Measurements from ENCODE around the gene HP1BP3. TPM values are rescaled to one million over a fixed set of nuclear protein-coding genes. Genes with fewer than 3 reads are reported as not detected.
A peak's percentile ranks its signal among the peaks of the same experiment; 100 is the strongest.

Gene HP1BP3
- total RNA-seq, 1 donor from 2014 or later = 267 TPM

- H3K4me1 ChIP-seq = peaks cover 21% of the 10 kb centered on the region
- no peaks in the 10 kb centered on the region for H3K36me3 ChIP-seq
- DNase-seq (ENCODE audit: extremely low spot score in 2 of 2) = no peak
- intact Hi-C loops (cut with DNase I) = no loop called here
- H3K4me3 ChIP-seq = no peak overlapping the region
- no peak for TF ChIP-seq CTCF (IDR thresholded peaks at IDR 0.05)
- no peak for TF ChIP-seq POLR2A (IDR thresholded peaks at IDR 0.05)
- H3K27ac ChIP-seq = no peak overlapping the region
- no peaks in the 10 kb centered on the region for H3K27me3 ChIP-seq
- no peaks in the 10 kb centered on the region for H3K9me3 ChIP-seq
Observed at GRCh38 chr1:20728371-20729154, 58.5 kb downstream of the HP1BP3 start.

GRCh38 chr1:20727746-20728316 is 59.3 kb downstream of the HP1BP3 start:
- DNase-seq (ENCODE audit: extremely low spot score in 2 of 2) = peak in 1 of 2 donors; percentile 62

GRCh38 chr1:20726932-20727745 is 60.0 kb downstream of the HP1BP3 start:
- TF ChIP-seq POLR2AphosphoS5 (IDR thresholded peaks at IDR 0.05; ENCODE audit: insufficient read depth in 1 of 2, low read depth in 1 of 2) (no peak), POLR2A (IDR thresholded peaks at IDR 0.05) (no peak), CTCF (IDR thresholded peaks at IDR 0.05) (no peak)
- peak in 1 of 2 donors; percentile 64 for DNase-seq (ENCODE audit: extremely low spot score in 2 of 2)
- Histone ChIP-seq H3K9me3 (no peaks in the 10 kb centered on the region), H3K27ac (no peak overlapping the region), H3K27me3 (no peaks in the 10 kb centered on the region), H3K36me3 (no peaks in the 10 kb centered on the region), H3K4me3 (no peak overlapping the region), H3K4me1 (peaks cover 7% of the 10 kb centered on the region)
- intact Hi-C loops (cut with DNase I) = no loop called here

More at GRCh38 chr1:20727746-20728316, 59.3 kb downstream of the HP1BP3 start:
- Histone ChIP-seq H3K27ac (no peak overlapping the region), H3K9me3 (no peaks in the 10 kb centered on the region), H3K27me3 (no peaks in the 10 kb centered on the region), H3K36me3 (no peaks in the 10 kb centered on the region), H3K4me3 (no peak overlapping the region), H3K4me1 (peaks cover 14% of the 10 kb centered on the region)
- intact Hi-C loops (cut with DNase I) = no loop called here
- no peak for TF ChIP-seq POLR2AphosphoS5 (IDR thresholded peaks at IDR 0.05; ENCODE audit: insufficient read depth in 1 of 2, low read depth in 1 of 2)
- TF ChIP-seq CTCF (IDR thresholded peaks at IDR 0.05) = no peak
- TF ChIP-seq POLR2A (IDR thresholded peaks at IDR 0.05) = no peak

- no peak overlapping the region for H3K27ac ChIP-seq
- no peaks in the 10 kb centered on the region for H3K36me3 ChIP-seq
- intact Hi-C loops (cut with DNase I) = no loop called here
- no peak overlapping the region for H3K4me3 ChIP-seq
- peak in 1 of 2 donors; percentile 58 for DNase-seq (ENCODE audit: extremely low spot score in 2 of 2)
- H3K4me1 ChIP-seq = peaks cover 1% of the 10 kb centered on the region
- TF ChIP-seq CTCF (IDR thresholded peaks at IDR 0.05) = no peak
- TF ChIP-seq POLR2A (IDR thresholded peaks at IDR 0.05) = no peak
- no peak for TF ChIP-seq POLR2AphosphoS5 (IDR thresholded peaks at IDR 0.05; ENCODE audit: insufficient read depth in 1 of 2, low read depth in 1 of 2)
- H3K27me3 ChIP-seq = no peaks in the 10 kb centered on the region
- no peaks in the 10 kb centered on the region for H3K9me3 ChIP-seq
Observed at GRCh38 chr1:20726118-20726911, 60.8 kb downstream of the HP1BP3 start.
